AG04450 (cell line): ENCODE results near the gene STYXL1. TPM values are rescaled to one million over a fixed set of nuclear protein-coding genes. Genes with fewer than 3 reads are reported as not detected.
"Not testable (repeated sequence)": the region's sequence is repeated elsewhere in the genome, so short reads cannot be mapped to it uniquely, and the experiment has no call there.

Experiments
- CTCF ChIA-PET: fragments of 300-600, 350-600 bp; formaldehyde crosslinking; extraction: SDS; loops from one replicate; lab custom pipeline; 2022; ENCODE audit warnings: antibody characterized with exemption, inconsistent platforms; lab: Charles Lee
- POLR2A ChIA-PET: fragments of 350-600 bp; formaldehyde crosslinking; extraction: SDS; loops from one replicate; lab custom pipeline; 2021; ENCODE audit warnings: antibody characterized with exemption, inconsistent platforms; lab: Yijun Ruan, JAX
- DNase-seq: peaks from one replicate; pipeline ENCODE4 v3.0.0-alpha.2; 2011; ENCODE audit warnings: low read depth, low spot score
- H3K27ac ChIP-seq: one replicate; pipeline ENCODE4 v1.5.1; 2012; ENCODE audit warnings: low read depth, low read length, control low read depth
- H3K27me3 ChIP-seq: one replicate; pipeline ENCODE4 v1.6.0; 2012; ENCODE audit warnings: low read length; ENCODE audit not compliant: control insufficient read depth, insufficient read depth
- H3K4me3 ChIP-seq: 2 replicates; pipeline ENCODE4 v1.5.1; 2011; ENCODE audit warnings: mild to moderate bottlenecking, low read depth, low read length, control low read depth
- H3K9me3 ChIP-seq: 2 replicates; pipeline ENCODE4 v1.5.1; 2012; ENCODE audit warnings: low read length; ENCODE audit not compliant: control insufficient read depth, insufficient read depth
- polyA plus RNA-seq: library from polyadenylated mRNA; depleted of rRNA; stranded (reverse); fragments of >200 nt; gene quantifications from 2 replicates; pipeline ENCODE4 v1.2.3, GENCODE V29; 2011
- TF ChIP-seq, protein P1 (sequence below): IDR thresholded peaks from 2 replicates; pipeline ENCODE4 v1.5.1; 2011; ENCODE audit warnings: low read depth, low read length, control low read depth, inconsistent platforms

Gene STYXL1
- polyA plus RNA-seq, 1 experiment: 77.0 TPM

DNA sequence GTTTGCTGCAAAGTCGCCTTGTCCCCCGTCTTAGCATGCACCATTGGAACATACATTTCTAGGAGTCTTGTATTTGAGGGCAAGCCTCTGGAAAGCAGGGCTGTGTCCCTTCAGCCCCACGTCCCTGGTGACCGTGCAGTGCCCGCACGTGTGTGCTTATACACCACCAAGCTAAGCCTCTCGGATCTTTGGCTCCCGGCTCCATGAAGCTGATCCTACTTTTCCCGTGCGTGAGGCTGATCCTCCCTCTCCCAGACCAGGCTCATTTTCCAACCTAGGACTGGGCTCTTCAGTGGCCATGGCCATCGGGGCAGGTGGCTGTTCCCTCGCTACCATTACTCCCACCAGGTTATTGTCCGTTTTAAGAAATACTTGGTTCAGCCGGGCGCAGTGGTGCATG, 14.5 kb upstream of the STYXL1 start:
- no peaks in the 10 kb centered on the region; the same call in 1 of the 2 replicates for H3K9me3 ChIP-seq
- H3K27ac ChIP-seq: no peak overlapping the region
- CTCF ChIA-PET: no interaction called here
- no peak overlapping the region for H3K4me3 ChIP-seq
- DNase-seq: no peak
- TF ChIP-seq, protein P1, sequence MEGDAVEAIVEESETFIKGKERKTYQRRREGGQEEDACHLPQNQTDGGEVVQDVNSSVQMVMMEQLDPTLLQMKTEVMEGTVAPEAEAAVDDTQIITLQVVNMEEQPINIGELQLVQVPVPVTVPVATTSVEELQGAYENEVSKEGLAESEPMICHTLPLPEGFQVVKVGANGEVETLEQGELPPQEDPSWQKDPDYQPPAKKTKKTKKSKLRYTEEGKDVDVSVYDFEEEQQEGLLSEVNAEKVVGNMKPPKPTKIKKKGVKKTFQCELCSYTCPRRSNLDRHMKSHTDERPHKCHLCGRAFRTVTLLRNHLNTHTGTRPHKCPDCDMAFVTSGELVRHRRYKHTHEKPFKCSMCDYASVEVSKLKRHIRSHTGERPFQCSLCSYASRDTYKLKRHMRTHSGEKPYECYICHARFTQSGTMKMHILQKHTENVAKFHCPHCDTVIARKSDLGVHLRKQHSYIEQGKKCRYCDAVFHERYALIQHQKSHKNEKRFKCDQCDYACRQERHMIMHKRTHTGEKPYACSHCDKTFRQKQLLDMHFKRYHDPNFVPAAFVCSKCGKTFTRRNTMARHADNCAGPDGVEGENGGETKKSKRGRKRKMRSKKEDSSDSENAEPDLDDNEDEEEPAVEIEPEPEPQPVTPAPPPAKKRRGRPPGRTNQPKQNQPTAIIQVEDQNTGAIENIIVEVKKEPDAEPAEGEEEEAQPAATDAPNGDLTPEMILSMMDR: no peak
- H3K27me3 ChIP-seq: no peaks in the 10 kb centered on the region
- POLR2A ChIA-PET: no interaction called here

DNA sequence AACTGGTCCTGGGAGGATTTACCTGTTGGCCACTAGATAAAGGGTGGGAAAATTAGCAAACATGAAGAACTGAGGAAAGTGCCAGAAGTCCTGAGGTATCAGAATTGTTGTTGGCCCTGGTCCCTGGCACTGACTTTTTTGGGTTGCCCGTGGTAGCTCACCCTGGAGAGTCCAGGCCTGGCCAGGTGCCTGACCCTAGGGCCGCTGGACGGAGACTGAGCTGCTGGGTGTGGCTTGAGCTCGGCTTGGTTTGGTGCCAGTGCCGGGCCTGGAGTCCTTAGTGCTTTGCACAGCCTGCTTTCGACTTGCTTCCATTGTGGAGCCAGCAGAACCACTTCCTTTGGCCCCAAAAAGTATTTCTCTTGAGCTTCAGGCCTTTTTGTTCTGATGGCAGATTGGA, 13.0 kb upstream of the STYXL1 start:
- no peak for DNase-seq
- POLR2A ChIA-PET: no interaction called here

DNA sequence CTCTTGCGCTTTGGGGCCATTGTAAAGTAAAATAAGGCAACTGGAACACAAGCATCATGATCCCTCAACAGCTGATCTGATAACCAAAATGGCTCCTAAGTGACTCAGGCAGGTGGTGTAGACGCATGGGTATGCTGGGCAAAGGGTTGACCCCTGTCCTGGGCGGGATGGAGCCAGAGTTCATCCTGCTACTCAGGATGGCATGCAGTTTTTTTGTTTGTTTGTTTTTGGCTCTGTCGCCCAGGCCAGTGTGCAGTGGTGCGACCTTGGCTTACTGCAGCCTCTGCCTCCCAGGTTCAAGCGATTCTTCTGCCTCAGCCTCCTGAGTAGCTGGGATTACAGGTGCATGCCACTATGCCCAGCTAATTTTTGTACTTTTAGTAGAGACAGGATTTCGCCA, 10.9 kb upstream of the STYXL1 start:
- H3K27ac ChIP-seq, H3K27me3 ChIP-seq, H3K9me3 ChIP-seq, CTCF ChIA-PET, DNase-seq, H3K4me3 ChIP-seq: not testable (repeated sequence)
- POLR2A ChIA-PET: interaction anchor here (1.2 kb wide), 1 partner anchor 11 kb away, joined by 4 read pairs; the partner anchor contains the start of genes MDH2 and STYXL1

More for the DNA sequence above, 13.0 kb upstream of the STYXL1 start:
- H3K27me3 ChIP-seq: no peaks in the 10 kb centered on the region
- TF ChIP-seq, protein P1: no peak
- no peak overlapping the region for H3K27ac ChIP-seq
- H3K4me3 ChIP-seq: no peak overlapping the region
- no peaks in the 10 kb centered on the region; the same call in 1 of the 2 replicates for H3K9me3 ChIP-seq
- CTCF ChIA-PET: no interaction called here

DNA sequence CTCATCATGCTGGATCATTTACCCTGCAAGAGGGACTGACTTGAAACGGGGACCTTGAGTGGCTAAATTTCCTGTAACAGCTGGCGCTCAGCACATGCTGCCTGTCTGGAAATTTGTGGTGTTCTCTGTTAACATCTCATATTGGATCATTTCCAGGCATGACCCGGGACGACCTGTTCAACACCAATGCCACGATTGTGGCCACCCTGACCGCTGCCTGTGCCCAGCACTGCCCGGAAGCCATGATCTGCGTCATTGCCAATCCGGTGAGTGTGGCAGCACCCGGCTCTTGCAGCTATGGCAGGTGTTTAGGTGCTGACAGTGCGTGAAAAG, 10.0 kb upstream of the STYXL1 start:
- TF ChIP-seq, protein P1: no peak
- no peak for DNase-seq
- Histone ChIP-seq H3K27me3 (no peaks in the 10 kb centered on the region), H3K27ac (no peak overlapping the region), H3K9me3 (no peaks in the 10 kb centered on the region), H3K4me3 (no peak overlapping the region)
- CTCF ChIA-PET: no interaction called here
- POLR2A ChIA-PET: no interaction called here

DNA sequence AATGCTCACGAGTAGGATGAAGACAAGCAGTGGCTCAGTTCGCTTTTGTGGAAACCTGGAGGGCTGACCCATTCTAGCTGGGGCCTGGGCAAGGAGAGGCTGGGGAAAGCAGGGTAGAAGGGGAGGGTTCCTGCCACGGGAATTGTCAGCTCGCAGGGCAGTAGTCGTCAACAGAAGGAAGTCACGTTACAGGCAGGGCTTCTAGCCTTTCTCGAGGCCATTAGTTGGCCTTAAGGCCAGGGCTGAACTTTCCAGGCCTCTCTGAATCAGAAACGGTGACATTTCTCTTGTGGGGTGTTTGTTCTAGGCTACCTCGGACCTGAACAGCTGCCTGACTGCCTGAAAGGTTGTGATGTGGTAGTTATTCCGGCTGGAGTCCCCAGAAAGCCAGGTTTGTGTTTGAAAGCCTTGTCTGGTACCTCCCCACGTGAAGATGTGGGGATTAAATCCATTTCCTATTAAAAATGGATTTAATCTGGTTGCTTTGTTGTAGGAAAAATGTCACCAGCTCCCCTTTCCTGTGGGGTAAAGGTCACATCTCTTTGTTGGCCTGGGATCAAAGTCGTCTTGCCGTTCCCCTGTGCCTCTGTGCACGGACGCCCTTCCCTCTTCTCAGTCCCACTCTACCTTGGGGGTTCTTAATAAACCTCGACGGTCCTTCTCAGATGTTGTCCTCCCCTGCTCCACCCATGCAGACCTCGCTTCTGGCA, 9.5 kb upstream of the STYXL1 start:
- H3K4me3 ChIP-seq: no peak overlapping the region
- ChIA-PET POLR2A (no interaction called here), CTCF (interaction anchor here (0.6 kb wide), 2 partner anchors 13 to 114 kb away, joined by 3 to 6 read pairs; no protein-coding TSS in a partner anchor)
- no peak for DNase-seq
- H3K9me3 ChIP-seq: no peaks in the 10 kb centered on the region
- no peak overlapping the region for H3K27ac ChIP-seq
- no peaks in the 10 kb centered on the region for H3K27me3 ChIP-seq
- TF ChIP-seq, protein P1: no peak
